ENCODE data around the gene MPST.

Gene MPST

DNA sequence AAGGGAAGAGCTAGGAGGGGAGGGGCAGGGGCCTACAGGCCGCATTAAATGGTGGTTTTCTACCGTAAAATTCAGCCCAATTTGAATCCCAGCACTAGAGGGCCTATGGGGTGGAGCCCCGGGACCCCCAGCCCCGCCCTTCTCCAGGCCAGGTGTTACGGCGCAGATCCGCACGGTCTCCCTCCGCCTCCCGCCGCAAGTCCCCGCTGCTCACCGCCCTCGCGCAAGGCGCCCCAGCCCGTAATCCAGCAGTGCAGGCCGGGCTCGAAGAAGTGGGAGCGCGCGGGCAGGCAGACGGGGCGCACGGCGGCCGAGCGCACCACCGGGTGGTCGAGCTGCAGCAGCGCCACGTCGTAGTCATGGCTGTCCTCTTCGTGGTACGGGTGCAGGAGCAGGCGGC, 49.3 kb downstream of the MPST start:
- no peak overlapping the region for H3K4me2 ChIP-seq (ENCODE audit: low read depth, low read length, poor library complexity, severe bottlenecking)
- H2AFZ ChIP-seq (ENCODE audit: low read depth, low read length, severe bottlenecking), result no peak overlapping the region
- no peak overlapping the region for H3K9ac ChIP-seq (ENCODE audit: low read length)
- H3K9me3 ChIP-seq (ENCODE audit: insufficient read depth, low read length), result no peaks in the 10 kb centered on the region
- H3F3A ChIP-seq (ENCODE audit: insufficient read depth), result no peaks in the 10 kb centered on the region
- no peak overlapping the region for H3K27ac ChIP-seq (ENCODE audit: low read depth, low read length)
- no peaks in the 10 kb centered on the region for H4K20me1 ChIP-seq (ENCODE audit: low read depth, low read length)
- no peaks in the 10 kb centered on the region for H3K9me2 ChIP-seq (replicated peaks; ENCODE audit: insufficient read depth, low read length)
- H3K27me3 ChIP-seq (ENCODE audit: low read length), result no peaks in the 10 kb centered on the region
- H3K4me3 ChIP-seq (ENCODE audit: insufficient read depth, low read length, poor library complexity, severe bottlenecking), result no peak overlapping the region
- TF ChIP-seq EZH2phosphoT487 (conservative IDR thresholded peaks at IDR 0.05; ENCODE audit: low read length), result no peak
- TF ChIP-seq, protein P1, sequence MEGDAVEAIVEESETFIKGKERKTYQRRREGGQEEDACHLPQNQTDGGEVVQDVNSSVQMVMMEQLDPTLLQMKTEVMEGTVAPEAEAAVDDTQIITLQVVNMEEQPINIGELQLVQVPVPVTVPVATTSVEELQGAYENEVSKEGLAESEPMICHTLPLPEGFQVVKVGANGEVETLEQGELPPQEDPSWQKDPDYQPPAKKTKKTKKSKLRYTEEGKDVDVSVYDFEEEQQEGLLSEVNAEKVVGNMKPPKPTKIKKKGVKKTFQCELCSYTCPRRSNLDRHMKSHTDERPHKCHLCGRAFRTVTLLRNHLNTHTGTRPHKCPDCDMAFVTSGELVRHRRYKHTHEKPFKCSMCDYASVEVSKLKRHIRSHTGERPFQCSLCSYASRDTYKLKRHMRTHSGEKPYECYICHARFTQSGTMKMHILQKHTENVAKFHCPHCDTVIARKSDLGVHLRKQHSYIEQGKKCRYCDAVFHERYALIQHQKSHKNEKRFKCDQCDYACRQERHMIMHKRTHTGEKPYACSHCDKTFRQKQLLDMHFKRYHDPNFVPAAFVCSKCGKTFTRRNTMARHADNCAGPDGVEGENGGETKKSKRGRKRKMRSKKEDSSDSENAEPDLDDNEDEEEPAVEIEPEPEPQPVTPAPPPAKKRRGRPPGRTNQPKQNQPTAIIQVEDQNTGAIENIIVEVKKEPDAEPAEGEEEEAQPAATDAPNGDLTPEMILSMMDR (IDR thresholded peaks at IDR 0.05; ENCODE audit: insufficient read depth, low read length, poor library complexity, severe bottlenecking), result no peak
- no peaks in the 10 kb centered on the region for H3K79me2 ChIP-seq (ENCODE audit: insufficient read depth, low read length)
- no peaks in the 10 kb centered on the region for H3K36me3 ChIP-seq (ENCODE audit: low read length)

DNA sequence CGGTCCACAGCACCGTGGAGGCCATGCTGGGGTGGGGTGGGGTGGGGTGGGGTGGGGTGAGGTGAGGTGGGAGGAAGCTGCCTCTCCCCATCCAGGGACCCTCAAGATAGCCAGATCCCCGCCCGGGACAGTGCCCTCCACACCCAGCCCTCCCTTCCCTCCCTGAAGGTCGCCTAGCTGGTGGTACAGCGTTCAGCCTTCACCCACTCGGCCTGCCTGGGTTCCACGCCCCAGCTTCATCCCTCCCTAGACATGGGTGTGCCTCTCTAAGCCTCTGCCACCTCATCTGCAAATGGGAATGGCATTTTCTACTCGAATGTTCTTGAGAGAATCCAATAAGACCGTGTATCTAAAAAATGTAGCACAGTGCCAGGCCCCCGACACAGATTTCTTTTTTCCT, 49.8 kb downstream of the MPST start:
- H3K79me2 ChIP-seq (ENCODE audit: insufficient read depth, low read length), result no peaks in the 10 kb centered on the region
- H3K27me3 ChIP-seq (ENCODE audit: low read length), result no peaks in the 10 kb centered on the region
- H3K9ac ChIP-seq (ENCODE audit: low read length), result no peak overlapping the region
- TF ChIP-seq, protein P1 (IDR thresholded peaks at IDR 0.05; ENCODE audit: insufficient read depth, low read length, poor library complexity, severe bottlenecking), result no peak
- no peak for TF ChIP-seq EZH2phosphoT487 (conservative IDR thresholded peaks at IDR 0.05; ENCODE audit: low read length)
- H3K27ac ChIP-seq (ENCODE audit: low read depth, low read length), result no peak overlapping the region
- no peak overlapping the region for H3K4me2 ChIP-seq (ENCODE audit: low read depth, low read length, poor library complexity, severe bottlenecking)
- no peaks in the 10 kb centered on the region for H3K36me3 ChIP-seq (ENCODE audit: low read length)
- no peak overlapping the region for H3K4me3 ChIP-seq (ENCODE audit: insufficient read depth, low read length, poor library complexity, severe bottlenecking)
- H3K9me3 ChIP-seq (ENCODE audit: insufficient read depth, low read length), result no peaks in the 10 kb centered on the region
- no peaks in the 10 kb centered on the region for H3F3A ChIP-seq (ENCODE audit: insufficient read depth)
- H3K9me2 ChIP-seq (replicated peaks; ENCODE audit: insufficient read depth, low read length), result no peaks in the 10 kb centered on the region
- no peak overlapping the region for H2AFZ ChIP-seq (ENCODE audit: low read depth, low read length, severe bottlenecking)
- no peaks in the 10 kb centered on the region for H4K20me1 ChIP-seq (ENCODE audit: low read depth, low read length)

DNA sequence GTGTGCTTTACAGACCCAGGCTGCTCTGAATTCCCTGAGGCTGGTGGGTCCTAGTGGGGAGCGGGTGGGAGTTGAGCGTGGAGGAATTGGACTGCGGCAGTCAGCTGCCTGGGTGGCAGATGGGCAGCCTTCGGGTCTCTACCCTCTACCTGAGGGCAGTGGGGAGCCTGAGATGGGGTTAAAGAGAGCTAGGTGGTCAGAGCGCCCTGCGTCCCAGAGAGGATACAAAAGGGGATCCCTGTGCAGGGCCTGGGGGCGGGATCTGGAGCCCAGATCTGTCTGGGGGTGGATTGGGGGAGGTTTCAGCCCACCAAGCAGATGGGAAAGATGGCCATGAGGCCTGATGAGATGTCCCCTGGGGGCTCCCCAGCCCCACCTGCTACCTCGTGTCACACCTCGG, 50.2 kb downstream of the MPST start:
- no peaks in the 10 kb centered on the region for H3K27me3 ChIP-seq (ENCODE audit: low read length)
- H3K9ac ChIP-seq (ENCODE audit: low read length), result no peak overlapping the region

More for the DNA sequence above, 50.2 kb downstream of the MPST start:
- Histone ChIP-seq H3K4me3 (ENCODE audit: insufficient read depth, low read length, poor library complexity, severe bottlenecking) (no peak overlapping the region), H3F3A (ENCODE audit: insufficient read depth) (no peaks in the 10 kb centered on the region), H2AFZ (ENCODE audit: low read depth, low read length, severe bottlenecking) (no peak overlapping the region), H3K4me2 (ENCODE audit: low read depth, low read length, poor library complexity, severe bottlenecking) (no peak overlapping the region), H3K9me3 (ENCODE audit: insufficient read depth, low read length) (no peaks in the 10 kb centered on the region), H3K27ac (ENCODE audit: low read depth, low read length) (no peak overlapping the region), H3K9me2 (replicated peaks; ENCODE audit: insufficient read depth, low read length) (no peaks in the 10 kb centered on the region), H3K36me3 (ENCODE audit: low read length) (no peaks in the 10 kb centered on the region), H3K79me2 (ENCODE audit: insufficient read depth, low read length) (no peaks in the 10 kb centered on the region), H4K20me1 (ENCODE audit: low read depth, low read length) (no peaks in the 10 kb centered on the region)
- TF ChIP-seq, protein P1 (IDR thresholded peaks at IDR 0.05; ENCODE audit: insufficient read depth, low read length, poor library complexity, severe bottlenecking), result no peak
- no peak for TF ChIP-seq EZH2phosphoT487 (conservative IDR thresholded peaks at IDR 0.05; ENCODE audit: low read length)

All from SU-DHL-6 (cell line).